ENCODE results near the gene FAM83E.
"Not testable (repeated sequence)": the region's sequence is repeated elsewhere in the genome, so short reads cannot be mapped to it uniquely, and the experiment has no call there.

FAM83E gene

DNA sequence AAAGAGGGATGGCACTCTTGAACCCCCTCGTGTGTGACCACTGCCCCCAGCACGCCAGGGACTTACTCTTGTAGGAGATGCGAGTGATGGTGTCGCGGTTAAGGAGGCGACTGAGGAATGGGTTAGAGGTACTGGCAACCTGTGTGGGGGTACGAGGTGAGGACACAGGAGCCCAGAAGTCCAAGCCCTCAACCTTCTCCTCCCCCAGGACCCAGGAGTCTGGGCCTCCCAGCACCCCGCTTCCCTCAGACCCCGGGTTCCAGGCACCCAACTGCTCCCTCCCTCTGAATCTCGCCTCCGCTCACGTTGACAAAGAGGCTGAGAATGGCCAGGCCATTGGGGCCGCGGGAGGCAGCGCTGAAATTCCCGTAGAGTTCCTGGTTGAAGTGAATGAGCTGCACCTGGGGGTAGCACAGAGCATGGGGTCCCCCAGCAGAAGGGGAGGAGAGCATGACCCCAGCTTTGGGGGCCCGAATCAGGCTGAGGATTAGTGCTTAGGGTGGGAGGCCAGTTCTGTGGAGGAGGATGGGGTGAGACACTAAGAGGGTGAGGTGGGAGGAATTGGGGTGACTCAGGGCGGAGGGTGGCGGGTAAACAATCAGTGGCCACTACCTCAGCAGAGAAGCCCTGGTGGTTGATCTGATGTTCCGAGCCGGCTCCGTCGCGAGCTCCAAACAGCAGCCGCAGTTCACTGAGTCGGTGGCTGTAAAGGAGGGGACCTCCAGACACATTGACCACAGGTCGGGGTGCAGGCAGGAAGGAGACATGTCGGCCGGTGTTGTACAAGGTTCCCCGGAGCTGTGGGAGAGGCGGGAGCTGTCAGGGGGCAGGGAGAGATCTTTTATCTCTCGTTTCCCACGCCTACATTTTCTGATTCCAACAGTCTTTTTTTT is 24.9 kb upstream of the FAM83E start:
- peak; percentile 48 for DNase-seq

DNA sequence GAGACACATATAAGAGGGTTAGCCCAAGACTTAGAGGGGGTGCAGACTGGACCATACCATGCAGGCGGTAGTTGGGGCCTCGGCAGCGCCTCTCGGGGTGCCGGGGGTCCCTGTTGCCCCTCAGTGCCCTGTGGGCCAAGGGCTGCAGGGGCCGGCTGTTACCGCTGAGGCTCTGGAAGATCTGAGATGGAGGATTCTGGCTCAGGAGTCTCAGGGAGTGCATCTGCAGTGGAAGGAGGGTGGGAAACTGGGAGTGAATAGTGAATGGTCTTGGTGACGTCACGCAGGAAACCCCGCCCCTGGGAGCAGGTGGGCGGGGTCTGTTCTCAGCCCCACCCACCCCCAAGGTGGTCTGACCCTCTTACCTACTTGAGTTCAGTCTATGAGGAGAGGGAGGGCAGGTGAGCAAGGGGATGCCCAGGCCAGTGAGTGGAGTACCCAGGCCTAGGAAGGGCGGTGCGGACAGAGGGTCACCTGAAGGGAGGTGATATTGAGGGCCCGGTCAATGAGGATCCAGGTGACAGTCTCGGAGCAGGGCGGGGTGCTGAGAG is 24.0 kb upstream of the FAM83E start:
- DNase-seq: no peak

DNA sequence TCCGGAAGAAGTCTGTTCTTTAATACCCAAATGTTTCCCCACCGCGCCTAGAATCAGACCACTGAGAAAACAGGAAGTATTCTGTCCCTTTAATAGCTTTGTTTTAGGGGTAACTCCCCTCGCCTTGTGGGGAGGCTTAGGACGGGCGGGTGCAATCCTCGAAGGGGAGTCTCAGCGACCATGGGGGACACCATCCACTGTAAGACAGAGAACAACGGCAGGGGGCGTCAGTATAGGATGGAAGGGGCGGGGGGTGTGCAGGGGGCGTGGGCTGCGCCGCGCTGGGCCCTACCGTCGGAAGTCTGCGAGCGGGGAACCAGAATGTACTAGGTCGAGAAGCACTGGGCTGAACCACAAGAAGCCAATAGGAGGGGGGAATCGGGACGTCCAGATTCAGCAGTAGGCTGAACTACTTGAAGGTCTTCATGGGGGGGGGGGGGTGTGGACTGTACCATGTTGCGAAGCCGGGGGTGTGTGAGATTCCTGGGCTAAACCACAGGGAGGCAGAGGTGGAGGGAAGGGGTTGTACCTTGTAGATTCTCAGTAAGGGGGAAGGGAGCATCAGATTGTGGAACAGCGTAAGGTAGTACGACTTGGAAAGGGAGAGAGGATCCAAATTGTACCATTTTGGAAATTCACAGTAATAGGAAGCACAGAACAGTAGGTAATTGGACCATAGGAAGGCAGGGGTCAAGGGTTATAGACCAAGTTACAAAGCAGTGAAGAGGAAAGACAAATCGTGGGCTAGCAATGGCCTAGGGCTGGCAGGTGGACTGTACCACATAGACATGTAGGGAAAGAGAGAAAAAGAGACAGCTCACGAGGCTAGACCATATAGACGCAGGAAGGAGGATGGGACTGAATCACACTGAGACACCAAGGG is 23.3 kb upstream of the FAM83E start:
- peak; percentile 94 for DNase-seq

DNA sequence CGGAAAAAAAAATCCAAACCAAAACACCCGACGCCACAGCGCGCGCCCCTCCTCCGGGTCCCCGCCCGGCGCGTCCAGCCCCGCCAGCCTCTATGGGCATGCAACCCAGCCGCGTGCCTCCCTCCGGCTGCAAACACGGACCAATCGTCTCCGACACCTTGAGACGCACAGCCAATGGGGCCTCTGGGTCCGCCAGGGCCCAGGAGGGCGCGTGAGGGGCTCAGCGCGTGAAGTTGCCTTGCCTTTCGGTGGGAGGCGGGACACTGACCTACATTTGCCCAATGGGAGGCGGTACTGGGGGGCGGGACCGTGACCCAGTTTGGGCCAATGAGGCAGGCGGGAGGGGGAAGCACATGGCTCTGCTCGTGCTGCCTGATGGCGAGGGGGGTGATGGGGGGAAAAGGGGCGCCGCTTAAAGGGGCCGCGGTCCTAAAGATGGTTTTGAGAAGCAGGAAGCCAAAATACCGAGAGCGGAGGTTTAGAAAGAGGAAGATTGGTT is 22.6 kb upstream of the FAM83E start:
- peak; percentile 100 for DNase-seq

DNA sequence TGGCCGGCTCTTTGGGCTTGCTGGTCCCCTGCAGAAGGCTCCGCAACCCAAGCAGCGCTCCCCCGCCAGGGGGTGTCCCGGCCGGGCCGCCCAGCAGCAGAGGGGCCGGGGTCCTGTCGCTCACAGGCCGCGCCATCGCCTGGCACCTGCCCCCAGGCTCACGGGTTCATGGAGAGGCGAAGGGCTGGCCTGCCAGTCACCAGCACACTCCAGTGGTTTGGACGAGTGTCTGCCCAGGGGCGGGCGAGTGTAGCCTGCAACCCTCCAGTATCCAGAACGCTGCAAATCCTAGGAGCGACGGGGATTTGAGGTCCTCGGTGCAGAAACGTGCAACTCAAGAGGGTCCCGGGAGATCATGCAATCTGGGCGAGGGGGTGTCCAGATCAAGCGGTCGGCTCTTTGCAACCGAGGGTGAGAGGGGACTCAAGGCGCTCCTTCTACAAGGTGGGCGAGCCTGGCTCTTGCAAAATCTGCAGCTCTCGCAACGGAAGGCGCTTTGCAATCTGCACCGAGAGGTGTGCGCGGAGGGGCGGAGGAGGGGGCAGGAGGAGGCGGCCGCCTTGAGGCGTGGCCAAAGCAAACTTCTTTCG is 22.1 kb upstream of the FAM83E start, which contains the start of gene DBP:
DBP (minus strand) TSS at position 521 of the 590 bp plus-strand sequence; CDS start at position 136, 385 bp downstream.
- DNase-seq: no peak

DNA sequence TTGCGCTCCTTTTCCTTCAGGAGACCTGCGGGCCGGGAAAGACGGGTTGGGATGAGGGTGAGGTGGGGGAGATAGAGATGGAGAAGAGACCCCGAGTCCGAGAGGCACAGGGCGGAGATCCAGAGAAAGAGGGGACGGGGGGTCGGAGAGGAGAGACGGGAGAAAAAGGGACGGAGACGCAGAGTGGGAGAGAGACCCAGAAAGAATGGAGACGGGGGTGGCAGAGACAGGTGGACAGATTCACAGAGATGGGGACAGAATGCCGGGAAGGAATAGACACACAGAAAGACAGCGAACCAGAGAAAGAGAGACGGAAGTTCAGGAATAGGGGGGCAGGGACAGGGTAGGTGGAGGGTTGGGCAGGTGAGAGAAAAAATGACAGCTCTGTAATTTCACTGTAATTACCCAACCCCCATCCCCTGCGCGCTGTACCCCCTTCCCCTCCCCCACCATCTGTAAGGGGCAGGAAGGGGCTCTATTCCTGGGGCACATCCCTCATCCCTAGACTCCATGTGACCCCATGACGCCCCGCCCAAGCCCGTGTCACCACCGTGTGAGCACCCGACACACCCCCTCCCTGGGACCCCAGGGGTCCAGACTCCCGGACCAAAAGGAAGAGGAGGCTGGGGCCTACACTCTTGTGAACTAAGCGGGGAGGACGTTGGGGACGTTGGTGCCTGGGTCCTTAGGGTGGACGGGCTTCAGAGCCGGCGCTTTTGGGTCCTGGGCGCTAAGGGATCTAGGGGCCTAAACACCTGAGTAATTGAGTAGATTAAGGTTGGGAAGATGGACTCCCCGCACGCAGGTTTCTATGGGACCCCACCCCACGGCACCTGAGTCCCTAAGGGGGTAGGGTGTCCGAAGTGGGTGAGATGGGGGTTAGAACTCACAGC is 21.3 kb upstream of the FAM83E start:
- peak; percentile 36 for DNase-seq

DNA sequence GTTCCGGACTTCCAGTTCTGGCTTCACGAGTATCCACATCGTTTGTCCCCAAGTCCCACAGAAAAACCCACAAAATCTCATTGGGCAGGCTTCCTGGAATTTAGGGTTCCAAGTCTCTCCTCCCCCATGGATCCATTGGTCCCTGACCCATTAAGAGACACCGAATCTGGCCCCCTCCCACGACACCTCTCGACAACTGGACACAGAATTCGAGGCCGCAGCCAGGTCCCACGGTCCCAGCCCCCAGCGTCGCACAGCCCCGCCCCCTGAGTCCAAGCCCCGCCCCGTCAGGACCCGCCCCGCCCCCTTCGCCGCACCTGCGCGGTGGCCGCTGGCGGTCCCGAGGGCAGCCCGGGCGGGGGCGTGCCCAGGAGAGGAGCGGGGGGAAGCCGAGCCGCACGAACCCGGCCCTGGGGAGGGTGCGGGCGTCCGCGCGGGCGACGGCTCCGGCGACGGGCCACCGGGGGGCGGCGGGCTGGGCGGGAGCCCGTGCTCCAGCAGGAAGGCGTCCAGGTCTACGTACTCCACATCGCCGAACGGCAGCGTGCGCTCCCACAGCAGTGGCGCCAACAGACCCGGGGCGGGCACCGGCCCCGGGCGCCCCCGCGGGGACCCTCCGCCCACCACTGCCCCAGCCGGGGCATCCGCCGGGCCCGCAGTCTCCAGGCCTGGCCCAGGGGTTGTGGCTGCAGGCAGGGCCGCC is 20.5 kb upstream of the FAM83E start:
- DNase-seq: peak; percentile 74

DNA sequence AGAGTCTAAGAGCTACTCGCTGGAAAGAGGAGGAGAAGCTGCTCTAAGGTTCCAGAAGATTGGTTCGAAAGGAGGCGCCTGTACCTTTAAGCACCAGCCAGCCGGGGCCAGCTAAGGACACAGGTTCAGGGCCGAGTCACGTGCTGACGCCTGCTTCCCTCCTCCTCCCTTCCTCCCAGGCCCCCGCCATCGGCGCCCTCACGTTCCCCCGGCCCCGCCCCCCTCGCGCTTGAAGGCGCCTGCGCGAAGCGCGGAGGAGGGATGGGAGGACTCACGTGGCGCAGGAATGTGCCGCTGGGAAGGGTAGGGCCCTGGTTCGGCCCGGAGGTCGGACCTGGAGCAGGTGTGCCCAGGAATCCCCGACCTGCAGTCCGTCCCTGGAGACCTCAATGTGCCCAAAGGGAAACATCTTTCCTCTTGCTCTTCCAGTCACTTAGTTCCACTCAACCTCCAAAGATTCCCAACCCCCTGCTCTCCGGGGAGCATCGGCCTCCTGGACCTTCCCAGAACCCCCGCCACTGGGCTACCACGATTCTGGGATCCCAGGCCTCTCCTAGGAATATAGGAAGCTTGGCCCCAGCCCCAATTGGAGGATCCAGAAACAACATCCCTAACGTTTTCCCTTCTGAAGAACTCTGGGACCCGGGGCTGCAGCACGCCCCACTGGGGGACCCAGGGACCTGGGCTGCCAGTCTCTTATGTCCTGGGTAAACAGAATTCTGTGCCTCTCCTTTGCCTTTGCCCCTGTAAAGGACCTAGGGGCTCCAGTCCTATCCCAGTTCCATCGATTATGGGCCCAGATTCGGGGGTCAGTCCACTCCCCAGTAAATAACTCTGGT is 19.8 kb upstream of the FAM83E start:
- DNase-seq: peak; percentile 93

DNA sequence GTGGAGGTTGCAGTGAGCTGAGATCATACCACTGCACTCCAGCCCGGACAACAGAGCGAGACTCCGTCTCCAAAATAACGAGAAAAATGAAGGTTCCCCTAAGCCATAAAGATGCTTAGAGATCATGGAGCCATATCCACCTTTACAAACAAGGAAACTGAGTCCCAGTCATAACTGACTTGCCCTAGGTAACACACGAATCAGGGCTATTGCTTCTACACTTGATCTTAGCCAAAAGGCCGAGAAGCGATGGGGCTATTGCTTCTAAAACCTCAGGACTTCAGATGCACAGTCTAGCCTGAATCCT is 19.1 kb upstream of the FAM83E start:
- no peak for DNase-seq

DNA sequence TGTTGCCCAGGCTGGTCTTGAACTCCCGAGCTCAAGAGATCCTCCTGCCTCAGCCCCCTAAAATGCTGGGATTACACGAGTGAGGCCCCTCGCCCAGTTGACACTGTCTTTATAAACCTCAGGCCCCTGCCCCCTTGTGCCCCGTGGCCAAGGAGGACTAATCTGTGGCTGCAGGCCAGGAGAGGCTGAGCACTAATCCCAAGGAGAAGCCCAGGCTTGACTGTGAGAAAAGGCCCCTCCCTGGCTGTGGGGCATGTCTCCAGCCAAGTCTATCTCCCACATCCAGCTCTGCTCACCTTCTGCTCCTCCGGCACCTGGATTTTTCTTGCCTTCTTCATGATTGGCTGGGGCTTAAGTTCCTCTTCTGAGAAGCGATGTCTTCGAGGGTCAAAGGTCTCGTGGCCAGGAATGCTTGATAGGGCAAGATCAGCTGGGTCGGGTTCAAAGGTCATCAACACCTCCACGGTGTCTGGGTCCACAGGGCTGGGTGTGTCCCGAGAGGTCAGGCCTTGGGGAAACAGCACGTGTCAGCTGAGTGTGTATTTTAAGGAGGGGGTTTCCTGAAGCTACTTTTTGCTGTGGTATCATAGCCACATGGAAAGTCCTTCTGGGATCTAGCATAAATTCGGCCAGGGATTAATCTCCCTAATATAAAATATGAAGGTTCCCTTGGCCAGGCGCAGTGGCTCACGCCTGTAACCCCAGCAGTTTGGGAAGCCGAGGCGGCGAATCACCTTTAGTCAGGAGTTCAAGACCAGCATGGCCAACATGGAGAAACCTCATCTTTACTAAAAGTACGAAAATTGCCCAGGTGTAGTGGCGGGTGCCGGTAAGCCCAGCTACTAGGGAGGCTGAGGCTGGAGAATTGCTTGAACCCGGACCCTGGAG is 18.5 kb upstream of the FAM83E start:
- DNase-seq: no peak

DNA sequence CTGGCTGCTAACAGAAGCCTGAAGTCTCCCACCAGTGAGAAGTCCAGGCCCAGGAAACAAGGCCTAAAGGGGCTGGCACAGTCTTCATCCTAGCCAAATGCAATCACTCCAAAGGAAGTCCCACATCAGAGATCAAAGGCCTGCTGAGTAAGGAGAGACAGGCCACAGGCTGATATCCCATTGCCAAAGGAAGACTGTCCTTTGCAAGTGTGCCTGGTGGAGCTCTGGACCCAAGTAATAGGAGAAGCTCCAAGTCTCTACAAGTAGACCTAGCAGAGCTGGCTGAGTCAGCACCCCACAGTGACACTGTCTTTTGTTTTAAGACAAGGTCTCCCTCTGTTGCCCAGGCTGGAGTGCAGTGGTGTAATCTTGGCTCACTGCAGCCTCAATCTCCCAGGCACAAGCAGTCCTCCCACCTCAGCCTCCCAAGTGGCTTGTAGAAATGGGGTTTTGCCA is 17.8 kb upstream of the FAM83E start:
- DNase-seq: no peak

DNA sequence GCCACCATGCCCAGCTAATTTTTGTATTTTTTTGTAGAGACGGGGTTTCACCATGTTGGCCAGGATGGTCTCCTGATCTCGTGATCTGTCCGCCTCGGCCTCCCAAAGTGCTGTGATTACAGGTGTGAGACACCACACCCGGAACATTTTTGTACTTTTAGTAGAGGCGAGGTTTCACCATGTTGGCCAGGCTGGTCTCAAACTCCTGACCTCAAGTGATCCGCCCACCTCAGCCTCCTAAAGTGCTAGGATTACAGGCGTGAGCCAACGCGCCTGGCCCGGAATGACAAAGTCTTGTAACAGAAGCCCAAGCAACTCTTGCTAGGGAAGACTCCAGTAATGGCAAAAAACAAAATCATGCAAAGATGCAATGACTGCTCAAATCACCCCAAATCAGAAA is 17.4 kb upstream of the FAM83E start:
- DNase-seq: not testable (repeated sequence)

DNA sequence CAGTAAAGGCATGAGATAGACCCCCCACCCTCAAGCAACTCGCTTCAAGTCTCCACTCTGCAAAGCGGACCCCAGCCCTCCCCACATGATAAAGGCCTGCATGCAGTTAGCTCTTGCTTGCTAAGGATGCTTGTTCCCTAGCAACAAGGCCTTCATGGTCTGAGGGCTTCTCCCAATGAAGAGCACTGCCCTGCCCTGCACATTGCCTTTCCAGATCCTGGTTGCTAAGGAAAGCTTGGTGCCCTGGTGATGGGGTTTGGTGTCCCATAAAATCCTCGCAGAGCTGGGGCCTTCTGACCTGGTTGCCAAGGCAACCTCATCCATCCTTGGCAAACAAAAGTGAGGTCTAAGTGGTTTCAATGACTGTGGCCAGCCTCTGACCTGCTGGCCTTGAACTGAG is 16.3 kb upstream of the FAM83E start:
- no peak for DNase-seq

DNA sequence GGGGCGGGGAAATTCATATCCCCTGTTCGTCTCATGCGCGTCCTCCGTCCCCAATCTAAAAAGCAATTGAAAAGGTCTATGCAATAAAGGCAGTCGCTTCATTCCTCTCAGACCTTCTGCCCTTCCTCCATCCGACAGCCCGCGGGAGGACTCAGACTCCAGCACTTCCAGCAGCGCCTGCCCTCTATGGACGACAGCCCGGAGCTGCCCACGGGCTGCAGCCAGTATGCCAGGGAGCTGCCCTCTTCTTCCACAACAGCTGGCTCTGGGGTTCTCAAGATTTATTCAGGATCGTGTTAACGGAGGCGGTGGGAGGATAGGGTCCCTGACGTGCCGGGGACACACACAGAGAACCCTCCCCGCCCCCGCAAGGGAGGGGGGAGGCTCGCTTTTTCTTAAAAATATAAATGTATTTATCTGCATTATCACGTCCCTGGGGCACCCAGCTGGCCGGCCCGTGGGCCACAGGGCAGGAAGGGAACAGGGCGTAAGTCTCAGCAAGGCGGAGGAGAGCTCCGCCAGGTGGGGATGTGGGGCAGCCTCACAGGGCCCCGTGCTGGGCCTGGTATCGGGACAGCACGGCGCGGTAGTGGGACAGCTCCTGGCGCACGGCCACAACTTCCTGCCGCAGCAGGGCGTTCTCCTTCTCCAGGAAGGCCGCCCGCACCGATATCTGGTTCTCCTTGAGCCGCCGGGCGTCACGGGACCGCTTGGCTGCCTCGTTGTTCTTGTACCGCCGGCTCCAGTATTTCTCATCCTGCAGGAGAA is 15.6 kb upstream of the FAM83E start:
- DNase-seq: no peak

DNA sequence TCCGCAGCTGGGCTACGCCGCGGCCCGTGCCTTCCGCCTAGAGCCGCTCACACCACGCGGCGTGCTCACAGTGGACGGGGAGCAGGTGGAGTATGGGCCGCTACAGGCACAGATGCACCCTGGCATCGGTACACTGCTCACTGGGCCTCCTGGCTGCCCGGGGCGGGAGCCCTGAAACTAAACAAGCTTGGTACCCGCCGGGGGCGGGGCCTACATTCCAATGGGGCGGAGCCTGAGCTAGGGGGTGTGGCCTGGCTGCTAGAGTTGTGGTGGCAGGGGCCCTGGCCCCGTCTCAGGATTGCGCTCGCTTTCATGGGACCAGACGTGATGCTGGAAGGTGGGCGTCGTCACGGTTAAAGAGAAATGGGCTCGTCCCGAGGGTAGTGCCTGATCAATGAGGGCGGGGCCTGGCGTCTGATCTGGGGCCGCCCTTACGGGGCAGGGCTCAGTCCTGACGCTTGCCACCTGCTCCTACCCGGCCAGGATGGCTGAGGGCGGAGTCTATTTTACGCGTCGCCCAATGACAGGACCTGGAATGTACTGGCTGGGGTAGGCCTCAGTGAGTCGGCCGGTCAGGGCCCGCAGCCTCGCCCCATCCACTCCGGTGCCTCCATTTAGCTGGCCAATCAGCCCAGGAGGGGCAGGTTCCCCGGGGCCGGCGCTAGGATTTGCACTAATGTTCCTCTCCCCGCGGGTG is 14.9 kb upstream of the FAM83E start:
- no peak for DNase-seq

DNA sequence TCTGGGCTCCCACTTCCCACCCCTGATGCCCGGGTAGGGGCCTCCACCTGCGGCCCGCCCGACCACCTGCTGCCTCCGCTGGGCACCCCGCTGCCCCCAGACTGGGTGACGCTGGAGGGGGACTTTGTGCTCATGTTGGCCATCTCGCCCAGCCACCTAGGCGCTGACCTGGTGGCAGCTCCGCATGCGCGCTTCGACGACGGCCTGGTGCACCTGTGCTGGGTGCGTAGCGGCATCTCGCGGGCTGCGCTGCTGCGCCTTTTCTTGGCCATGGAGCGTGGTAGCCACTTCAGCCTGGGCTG is 14.4 kb upstream of the FAM83E start:
- no peak for DNase-seq

DNA sequence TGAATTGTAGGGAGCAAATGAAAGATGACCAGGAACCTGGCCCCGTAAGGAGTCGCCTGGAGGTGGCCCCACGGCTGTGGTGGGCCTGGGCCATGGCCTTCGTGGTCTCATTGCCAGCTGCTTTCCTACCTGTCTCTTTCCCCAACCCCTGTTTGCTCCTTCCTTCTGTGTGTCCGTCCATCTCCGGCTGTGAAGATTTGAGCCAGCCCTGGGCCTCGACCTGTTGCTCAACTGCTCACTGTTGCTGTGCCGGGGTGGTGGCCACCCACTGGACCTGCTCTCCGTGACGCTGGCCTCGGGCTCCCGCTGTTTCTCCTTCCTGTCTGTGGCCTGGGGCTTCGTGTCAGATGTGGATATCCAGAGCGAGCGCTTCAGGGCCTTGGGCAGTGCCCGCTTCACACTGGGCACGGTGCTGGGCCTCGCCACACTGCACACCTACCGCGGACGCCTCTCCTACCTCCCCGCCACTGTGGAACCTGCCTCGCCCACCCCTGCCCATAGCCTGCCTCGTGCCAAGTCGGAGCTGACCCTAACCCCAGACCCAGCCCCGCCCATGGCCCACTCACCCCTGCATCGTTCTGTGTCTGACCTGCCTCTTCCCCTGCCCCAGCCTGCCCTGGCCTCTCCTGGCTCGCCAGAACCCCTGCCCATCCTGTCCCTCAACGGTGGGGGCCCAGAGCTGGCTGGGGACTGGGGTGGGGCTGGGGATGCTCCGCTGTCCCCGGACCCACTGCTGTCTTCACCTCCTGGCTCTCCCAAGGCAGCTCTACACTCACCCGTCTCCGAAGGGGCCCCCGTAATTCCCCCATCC is 13.8 kb upstream of the FAM83E start:
- no peak for DNase-seq

Data from CD4-positive, alpha-beta T cell treated with Interleukin-21 for 1 hour (primary cell).